Neural progenitor cell (in vitro differentiated cells): ENCODE results near the gene BSND. TPM values are rescaled to one million over a fixed set of nuclear protein-coding genes. Genes with fewer than 3 reads are reported as not detected.

ENCODE experiments used
- DNase-seq: peaks from one replicate; pipeline ENCODE4 v3.0.0-alpha.2; 2016; ENCODE audit warnings: low spot score
- H2AFZ ChIP-seq: fragments of 200-600 bp; sonication (generic); replicated peaks from 2 replicates; pipeline ENCODE4 v1.6.1; 2016; ENCODE audit warnings: antibody characterized with exemption
- H3F3A ChIP-seq: fragments of 200-600 bp; sonication (generic); 2 replicates; pipeline ENCODE4 v1.6.1; 2016; ENCODE audit warnings: antibody characterized with exemption, low read depth
- H3K27ac ChIP-seq: fragments of 200-600 bp; sonication (generic); 2 replicates; pipeline ENCODE4 v1.5.1; 2016; ENCODE audit warnings: mild to moderate bottlenecking
- H3K27me3 ChIP-seq: fragments of 200-600 bp; sonication (generic); 2 replicates; pipeline ENCODE4 v1.6.1; 2016; ENCODE audit warnings: mild to moderate bottlenecking, moderate library complexity
- H3K36me3 ChIP-seq: fragments of 200-600 bp; sonication (generic); 2 replicates; pipeline ENCODE4 v1.5.1; 2016
- H3K4me1 ChIP-seq: fragments of 200-600 bp; sonication (generic); 2 replicates; pipeline ENCODE4 v1.6.1; 2016; ENCODE audit warnings: mixed run types
- H3K4me2 ChIP-seq: fragments of 200-600 bp; sonication (generic); 2 replicates; pipeline ENCODE4 v1.6.1; 2016
- H3K4me3 ChIP-seq: fragments of 200-600 bp; sonication (generic); 2 replicates; pipeline ENCODE4 v1.5.1; 2016
- H3K79me2 ChIP-seq: fragments of 200-600 bp; sonication (generic); 2 replicates; pipeline ENCODE4 v1.6.1; 2016; ENCODE audit warnings: low read depth
- H3K9ac ChIP-seq: fragments of 200-600 bp; sonication (generic); 2 replicates; pipeline ENCODE4 v1.6.1; 2016
- H3K9me3 ChIP-seq: fragments of 200-600 bp; sonication (generic); 2 replicates; pipeline ENCODE4 v1.5.1; 2016; ENCODE audit warnings: low read depth
- H4K20me1 ChIP-seq: fragments of 200-600 bp; sonication (generic); 2 replicates; pipeline ENCODE4 v1.6.1; 2016; ENCODE audit warnings: low read depth
- H3K27ac Mint-ChIP-seq: 3 replicates; pipeline ENCODE4 v1.8.0; 2021; ENCODE audit warnings: mixed read lengths
- H3K27me3 Mint-ChIP-seq: 2 replicates; pipeline ENCODE4 v1.8.0; 2022; ENCODE audit warnings: low read depth, mild to moderate bottlenecking, inconsistent platforms, moderate library complexity, mixed read lengths; ENCODE audit not compliant: insufficient read depth
- H3K36me3 Mint-ChIP-seq: 3 replicates; pipeline ENCODE4 v1.8.0; 2021; ENCODE audit warnings: mixed read lengths
- H3K4me1 Mint-ChIP-seq: 3 replicates; pipeline ENCODE4 v1.8.0; 2021; ENCODE audit warnings: mixed read lengths
- H3K4me3 Mint-ChIP-seq: 3 replicates; pipeline ENCODE4 v1.8.0; 2021; ENCODE audit warnings: mild to moderate bottlenecking, moderate library complexity, mixed read lengths
- H3K9me3 Mint-ChIP-seq: 3 replicates; pipeline ENCODE4 v1.8.0; 2020; ENCODE audit warnings: mixed read lengths
- CTCF ChIP-seq: fragments of 200-600 bp; sonication (generic); IDR thresholded peaks from 2 replicates; pipeline ENCODE4 v1.5.1; 2017; ENCODE audit warnings: antibody characterized with exemption, mild to moderate bottlenecking
- EZH2 ChIP-seq: fragments of 200-600 bp; sonication (generic); IDR thresholded peaks from 2 replicates; pipeline ENCODE4 v1.6.1; 2017; ENCODE audit warnings: antibody characterized with exemption, mild to moderate bottlenecking, moderate library complexity
- EZH2phosphoT487 ChIP-seq: fragments of 200-600 bp; sonication (generic); IDR thresholded peaks from 2 replicates; pipeline ENCODE4 v1.6.1; 2017; ENCODE audit warnings: antibody characterized with exemption
- total RNA-seq: library from RNA; depleted of rRNA; stranded (reverse); fragments of >200 nt; gene quantifications from 2 replicates; pipeline ENCODE4 v1.2.3, GENCODE V29; 2015; ENCODE audit warnings: low replicate concordance

Gene BSND
- total RNA-seq, 1 donor from 2014 or later: not detected

- Mint-ChIP-seq H3K4me1 (peaks cover 15% of the 10 kb centered on the region), H3K36me3 (no peaks in the 10 kb centered on the region), H3K27ac (no peak overlapping the region), H3K27me3 (no peaks in the 10 kb centered on the region), H3K4me3 (no peak overlapping the region), H3K9me3 (peaks cover 13% of the 10 kb centered on the region)
- Histone ChIP-seq H4K20me1 (no peaks in the 10 kb centered on the region), H3K4me2 (no peak overlapping the region), H3K27ac (no peak overlapping the region), H3K4me3 (no peak overlapping the region), H3K4me1 (no peaks in the 10 kb centered on the region), H3F3A (no peaks in the 10 kb centered on the region), H3K79me2 (no peaks in the 10 kb centered on the region), H3K9ac (no peak overlapping the region), H3K36me3 (no peaks in the 10 kb centered on the region), H2AFZ (no peak overlapping the region), H3K27me3 (no peaks in the 10 kb centered on the region), H3K9me3 (no peaks in the 10 kb centered on the region)
- TF ChIP-seq EZH2 (no peak), CTCF (no peak), EZH2phosphoT487 (no peak)
- no peak for DNase-seq
Measured at GRCh38 chr1:54953846-54954245, 44.9 kb upstream of the BSND start.

GRCh38 chr1:54955359-54955758 lies 43.4 kb upstream of the BSND start:
- Histone ChIP-seq H2AFZ (no peak overlapping the region), H3K27ac (no peak overlapping the region), H3F3A (no peaks in the 10 kb centered on the region), H3K79me2 (no peaks in the 10 kb centered on the region), H3K4me1 (no peaks in the 10 kb centered on the region), H3K9ac (no peak overlapping the region), H3K36me3 (no peaks in the 10 kb centered on the region), H3K27me3 (no peaks in the 10 kb centered on the region), H3K9me3 (peaks cover 9% of the 10 kb centered on the region), H3K4me2 (no peak overlapping the region), H4K20me1 (no peaks in the 10 kb centered on the region), H3K4me3 (no peak overlapping the region)
- Mint-ChIP-seq H3K4me3 (no peak overlapping the region), H3K4me1 (peaks cover 9% of the 10 kb centered on the region), H3K9me3 (peaks cover 20% of the 10 kb centered on the region), H3K27me3 (no peaks in the 10 kb centered on the region), H3K27ac (no peak overlapping the region), H3K36me3 (no peaks in the 10 kb centered on the region)
- no peak for DNase-seq
- TF ChIP-seq EZH2phosphoT487 (no peak), CTCF (no peak), EZH2 (no peak)

- peaks cover 20% of the 10 kb centered on the region for H3K9me3 Mint-ChIP-seq
- no peak overlapping the region for H3K27ac Mint-ChIP-seq
- Histone ChIP-seq H3K27ac (no peak overlapping the region), H4K20me1 (no peaks in the 10 kb centered on the region), H3K9me3 (peaks cover 9% of the 10 kb centered on the region), H3F3A (no peaks in the 10 kb centered on the region), H3K27me3 (no peaks in the 10 kb centered on the region), H3K79me2 (no peaks in the 10 kb centered on the region), H3K4me2 (no peak overlapping the region), H2AFZ (no peak overlapping the region), H3K4me1 (no peaks in the 10 kb centered on the region), H3K4me3 (no peak overlapping the region), H3K36me3 (no peaks in the 10 kb centered on the region), H3K9ac (no peak overlapping the region)
- no peaks in the 10 kb centered on the region for H3K4me1 Mint-ChIP-seq
- H3K36me3 Mint-ChIP-seq: no peaks in the 10 kb centered on the region
- TF ChIP-seq EZH2 (no peak), EZH2phosphoT487 (no peak), CTCF (no peak)
- DNase-seq: no peak
- no peak overlapping the region for H3K4me3 Mint-ChIP-seq
- H3K27me3 Mint-ChIP-seq: no peaks in the 10 kb centered on the region
Measured at GRCh38 chr1:54956726-54957125, 42.0 kb upstream of the BSND start.

GRCh38 chr1:54959241-54959640 lies 39.5 kb upstream of the BSND start:
- Histone ChIP-seq H3F3A (no peaks in the 10 kb centered on the region), H4K20me1 (no peaks in the 10 kb centered on the region), H3K9me3 (peaks cover 9% of the 10 kb centered on the region), H3K4me2 (no peak overlapping the region), H3K4me3 (no peak overlapping the region), H3K27me3 (no peaks in the 10 kb centered on the region), H3K79me2 (no peaks in the 10 kb centered on the region), H3K4me1 (no peaks in the 10 kb centered on the region), H3K9ac (no peak overlapping the region), H3K27ac (no peak overlapping the region), H3K36me3 (no peaks in the 10 kb centered on the region), H2AFZ (no peak overlapping the region)
- Mint-ChIP-seq H3K4me1 (peaks cover 3% of the 10 kb centered on the region), H3K36me3 (no peaks in the 10 kb centered on the region), H3K9me3 (peaks cover 17% of the 10 kb centered on the region), H3K27me3 (no peaks in the 10 kb centered on the region), H3K4me3 (no peak overlapping the region), H3K27ac (no peak overlapping the region)
- DNase-seq: no peak
- TF ChIP-seq EZH2phosphoT487 (no peak), CTCF (no peak), EZH2 (no peak)
